Uterus (tissue), 2 donors: ENCODE data around the gene RPS16.

Source experiments
- POLR2A ChIP-seq, 2 donors: fragments of 450-650 bp; IDR thresholded peaks; one replicate each; pipeline ENCODE4 v1.6.1; 2016; ENCODE audit warnings: antibody characterized with exemption in 2 of 2, mild to moderate bottlenecking in 1 of 2, moderate library complexity in 1 of 2
- TF ChIP-seq, protein P1 (sequence below), 4 experiments: fragments of 200-600 bp in 2 of 4; fragments of 450-650 bp in 2 of 4; sonication (generic) in 2 of 4; IDR thresholded peaks; one replicate each; pipeline ENCODE4 v1.5.1; 2016 to 2019; ENCODE audit warnings: antibody characterized with exemption in 4 of 4, mild to moderate bottlenecking in 2 of 4, moderate library complexity in 1 of 4

DNA sequence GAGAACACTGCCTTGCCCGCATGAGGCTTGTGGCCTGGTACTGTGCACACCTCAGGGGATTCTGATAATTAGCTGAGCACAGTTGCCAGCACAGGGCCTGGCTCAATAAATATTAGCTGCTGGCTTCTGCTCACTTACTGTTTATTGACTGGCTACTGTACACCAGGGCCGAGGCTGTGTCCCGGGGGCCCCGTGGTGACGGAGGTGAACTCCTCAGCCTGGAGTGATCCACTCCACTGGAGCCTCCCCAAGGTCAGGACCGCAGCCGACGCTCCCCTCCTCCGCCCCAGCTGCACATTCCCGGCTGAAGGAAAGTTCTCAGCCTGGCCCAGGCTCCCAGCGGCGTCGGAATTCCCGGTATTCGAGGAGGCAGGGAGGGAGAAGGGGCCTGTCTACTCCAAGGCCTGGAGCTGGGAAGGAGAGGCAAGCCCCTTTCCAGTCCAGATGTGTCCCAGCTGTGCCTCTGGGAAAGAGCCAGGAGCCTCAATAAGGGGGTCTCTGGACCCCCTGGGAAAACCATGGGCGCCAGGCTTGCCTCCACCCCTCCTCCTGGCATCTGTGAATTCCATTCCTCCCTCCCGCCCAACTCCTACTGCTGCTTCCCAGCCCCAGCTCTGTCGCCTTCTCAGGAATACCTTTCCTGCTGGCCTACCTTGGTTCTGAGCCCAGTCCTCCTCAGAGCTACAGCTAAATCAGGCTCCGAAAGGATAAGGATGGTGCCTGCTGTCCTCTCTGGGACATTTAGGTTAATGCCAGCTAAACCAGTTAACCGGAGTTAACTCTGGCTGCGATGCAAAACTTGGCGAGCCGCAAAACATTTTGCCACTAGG lies 7.3 kb downstream of the RPS16 start:
- TF ChIP-seq, protein P1, sequence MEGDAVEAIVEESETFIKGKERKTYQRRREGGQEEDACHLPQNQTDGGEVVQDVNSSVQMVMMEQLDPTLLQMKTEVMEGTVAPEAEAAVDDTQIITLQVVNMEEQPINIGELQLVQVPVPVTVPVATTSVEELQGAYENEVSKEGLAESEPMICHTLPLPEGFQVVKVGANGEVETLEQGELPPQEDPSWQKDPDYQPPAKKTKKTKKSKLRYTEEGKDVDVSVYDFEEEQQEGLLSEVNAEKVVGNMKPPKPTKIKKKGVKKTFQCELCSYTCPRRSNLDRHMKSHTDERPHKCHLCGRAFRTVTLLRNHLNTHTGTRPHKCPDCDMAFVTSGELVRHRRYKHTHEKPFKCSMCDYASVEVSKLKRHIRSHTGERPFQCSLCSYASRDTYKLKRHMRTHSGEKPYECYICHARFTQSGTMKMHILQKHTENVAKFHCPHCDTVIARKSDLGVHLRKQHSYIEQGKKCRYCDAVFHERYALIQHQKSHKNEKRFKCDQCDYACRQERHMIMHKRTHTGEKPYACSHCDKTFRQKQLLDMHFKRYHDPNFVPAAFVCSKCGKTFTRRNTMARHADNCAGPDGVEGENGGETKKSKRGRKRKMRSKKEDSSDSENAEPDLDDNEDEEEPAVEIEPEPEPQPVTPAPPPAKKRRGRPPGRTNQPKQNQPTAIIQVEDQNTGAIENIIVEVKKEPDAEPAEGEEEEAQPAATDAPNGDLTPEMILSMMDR (IDR thresholded peaks at IDR 0.05) = no peak
- no peak for TF ChIP-seq POLR2A (IDR thresholded peaks at IDR 0.05)
